Type B pancreatic cell (in vitro differentiated cells): ENCODE results near the gene SLC27A2. TPM values are rescaled to one million over a fixed set of nuclear protein-coding genes. Genes with fewer than 3 reads are reported as not detected.

Source experiments
- DNase-seq: peaks from one replicate; pipeline ENCODE4 v3.0.0; 2021; ENCODE audit warnings: mixed read lengths; ENCODE audit not compliant: unreplicated experiment; ENCODE audit errors: extremely low spot score
- H3K27ac Mint-ChIP-seq: 2 replicates; pipeline ENCODE4 v1.8.0; 2021; ENCODE audit warnings: mild to moderate bottlenecking, mixed read lengths
- H3K27me3 Mint-ChIP-seq: 2 replicates; pipeline ENCODE4 v1.8.0; 2021; ENCODE audit warnings: mixed read lengths
- H3K36me3 Mint-ChIP-seq: 2 replicates; pipeline ENCODE4 v1.8.0; 2021; ENCODE audit warnings: mixed read lengths
- H3K4me1 Mint-ChIP-seq: one replicate; pipeline ENCODE4 v1.8.0; 2021; ENCODE audit warnings: mixed read lengths; ENCODE audit not compliant: unreplicated experiment
- H3K4me3 Mint-ChIP-seq: 2 replicates; pipeline ENCODE4 v1.8.0; 2021; ENCODE audit warnings: mild to moderate bottlenecking, mixed read lengths
- H3K9me3 Mint-ChIP-seq: 2 replicates; pipeline ENCODE4 v1.8.0; 2021; ENCODE audit warnings: mixed read lengths
- total RNA-seq: library from RNA; stranded (reverse); gene quantifications from 2 replicates; pipeline ENCODE4 v1.2.1, GENCODE V29; 2021; ENCODE audit warnings: low replicate concordance
- TF ChIP-seq, protein P1 (sequence below): fragments of 200-600 bp; sonication (generic); conservative IDR thresholded peaks from 2 replicates; pipeline ENCODE4 v1.5.0; 2021; ENCODE audit warnings: antibody characterized with exemption, mild to moderate bottlenecking

The SLC27A2 gene
- total RNA-seq, 1 donor from 2014 or later: 5.9 TPM

DNA sequence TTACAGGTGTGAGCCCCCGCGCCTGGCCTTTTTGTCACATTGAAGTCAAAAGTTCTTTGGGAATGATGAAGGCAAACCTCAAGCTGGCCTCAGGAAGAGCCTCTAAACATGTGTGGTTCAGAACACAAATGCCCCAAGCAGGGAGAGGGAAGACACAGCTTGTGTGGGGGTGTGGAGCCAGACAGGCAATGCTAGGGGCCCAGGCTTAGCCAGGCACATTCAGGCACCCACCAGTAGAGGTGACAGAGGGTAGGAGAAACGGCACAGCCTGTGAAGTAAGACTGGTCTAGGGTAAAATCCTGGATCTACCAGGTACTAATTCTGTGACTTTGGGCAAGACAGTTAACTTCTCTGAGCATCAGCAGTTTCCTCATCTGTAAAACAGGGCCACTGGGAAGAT, 80.0 kb downstream of the SLC27A2 start:
- Mint-ChIP-seq H3K9me3 (peaks cover 4% of the 10 kb centered on the region), H3K36me3 (no peaks in the 10 kb centered on the region), H3K27me3 (peaks cover 8% of the 10 kb centered on the region), H3K4me3 (no peak overlapping the region), H3K27ac (no peak overlapping the region), H3K4me1 (no peaks in the 10 kb centered on the region)
- TF ChIP-seq, protein P1, sequence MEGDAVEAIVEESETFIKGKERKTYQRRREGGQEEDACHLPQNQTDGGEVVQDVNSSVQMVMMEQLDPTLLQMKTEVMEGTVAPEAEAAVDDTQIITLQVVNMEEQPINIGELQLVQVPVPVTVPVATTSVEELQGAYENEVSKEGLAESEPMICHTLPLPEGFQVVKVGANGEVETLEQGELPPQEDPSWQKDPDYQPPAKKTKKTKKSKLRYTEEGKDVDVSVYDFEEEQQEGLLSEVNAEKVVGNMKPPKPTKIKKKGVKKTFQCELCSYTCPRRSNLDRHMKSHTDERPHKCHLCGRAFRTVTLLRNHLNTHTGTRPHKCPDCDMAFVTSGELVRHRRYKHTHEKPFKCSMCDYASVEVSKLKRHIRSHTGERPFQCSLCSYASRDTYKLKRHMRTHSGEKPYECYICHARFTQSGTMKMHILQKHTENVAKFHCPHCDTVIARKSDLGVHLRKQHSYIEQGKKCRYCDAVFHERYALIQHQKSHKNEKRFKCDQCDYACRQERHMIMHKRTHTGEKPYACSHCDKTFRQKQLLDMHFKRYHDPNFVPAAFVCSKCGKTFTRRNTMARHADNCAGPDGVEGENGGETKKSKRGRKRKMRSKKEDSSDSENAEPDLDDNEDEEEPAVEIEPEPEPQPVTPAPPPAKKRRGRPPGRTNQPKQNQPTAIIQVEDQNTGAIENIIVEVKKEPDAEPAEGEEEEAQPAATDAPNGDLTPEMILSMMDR: no peak
- no peak for DNase-seq

DNA sequence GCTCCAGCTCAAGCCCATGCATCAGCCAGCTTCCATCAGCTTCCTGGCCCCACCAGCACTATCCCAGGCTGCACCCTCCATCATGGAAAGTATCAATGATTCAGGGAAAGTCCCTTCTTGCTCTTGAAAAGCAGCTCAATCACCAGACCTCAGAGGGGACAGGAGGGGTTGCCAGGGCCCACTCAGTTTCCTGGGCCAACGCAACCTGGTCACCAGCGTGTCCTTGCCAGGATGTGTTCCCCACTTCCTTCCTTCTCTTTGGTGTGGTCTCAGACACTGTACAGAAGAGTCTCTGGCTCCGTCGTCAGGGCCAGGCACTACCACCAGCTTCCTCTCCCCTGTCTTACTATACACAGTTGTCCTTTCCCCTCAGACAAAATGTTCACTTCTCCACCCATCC, 80.5 kb downstream of the SLC27A2 start:
- peaks cover 5% of the 10 kb centered on the region for H3K9me3 Mint-ChIP-seq
- TF ChIP-seq, protein P1: no peak
- no peaks in the 10 kb centered on the region for H3K4me1 Mint-ChIP-seq
- H3K27me3 Mint-ChIP-seq: peaks cover 8% of the 10 kb centered on the region
- no peak overlapping the region for H3K27ac Mint-ChIP-seq
- DNase-seq: no peak
- H3K36me3 Mint-ChIP-seq: no peaks in the 10 kb centered on the region
- H3K4me3 Mint-ChIP-seq: no peak overlapping the region

- Mint-ChIP-seq H3K4me1 (no peaks in the 10 kb centered on the region), H3K9me3 (peaks cover 5% of the 10 kb centered on the region), H3K4me3 (no peak within 1 kb of the TSS), H3K27me3 (peaks cover 4% of the 10 kb centered on the region), H3K36me3 (no peaks in the 10 kb centered on the region), H3K27ac (no peak within 1 kb of the TSS)
- DNase-seq: no peak
- TF ChIP-seq, protein P1: no peak
Measured at GRCh38 chr15:50265620-50266019, 83.6 kb downstream of the SLC27A2 start, which contains the start of gene HDC. TSS of gene HDC (minus strand) at chr15:50265726. CDS start at chr15:50265623, 103 bp downstream.

- Mint-ChIP-seq H3K27me3 (peaks cover 4% of the 10 kb centered on the region), H3K27ac (no peak overlapping the region), H3K4me3 (no peak overlapping the region), H3K9me3 (peaks cover 5% of the 10 kb centered on the region), H3K36me3 (no peaks in the 10 kb centered on the region), H3K4me1 (no peaks in the 10 kb centered on the region)
- TF ChIP-seq, protein P1: no peak
- no peak for DNase-seq
Measured at GRCh38 chr15:50267577-50267976, 85.6 kb downstream of the SLC27A2 start.

GRCh38 chr15:50275091-50275490, 93.1 kb downstream of the SLC27A2 start:
- H3K27ac Mint-ChIP-seq: no peak overlapping the region
- H3K27me3 Mint-ChIP-seq: no peaks in the 10 kb centered on the region
- no peaks in the 10 kb centered on the region for H3K4me1 Mint-ChIP-seq
- no peaks in the 10 kb centered on the region for H3K9me3 Mint-ChIP-seq
- TF ChIP-seq, protein P1: no peak
- no peak for DNase-seq
- no peak overlapping the region for H3K4me3 Mint-ChIP-seq
- H3K36me3 Mint-ChIP-seq: no peaks in the 10 kb centered on the region

GRCh38 chr15:50275908-50276307, 93.9 kb downstream of the SLC27A2 start:
- TF ChIP-seq, protein P1: no peak
- no peaks in the 10 kb centered on the region for H3K9me3 Mint-ChIP-seq
- H3K4me3 Mint-ChIP-seq: no peak overlapping the region
- H3K27me3 Mint-ChIP-seq: no peaks in the 10 kb centered on the region
- DNase-seq: no peak
- no peaks in the 10 kb centered on the region for H3K4me1 Mint-ChIP-seq
- H3K36me3 Mint-ChIP-seq: no peaks in the 10 kb centered on the region
- H3K27ac Mint-ChIP-seq: no peak overlapping the region
